H1 (cell line): Measurements from ENCODE around the gene ARHGEF7. TPM values are rescaled to one million over a fixed set of nuclear protein-coding genes. Genes with fewer than 3 reads are reported as not detected.

Experiments
- CTCF ChIA-PET: fragments of 300-600 bp; sonication (Branson Sonifier 250); formaldehyde crosslinking; loops from one replicate; lab custom pipeline; 2021; ENCODE audit not compliant: partially characterized antibody; lab: Charles Lee
- POLR2A ChIA-PET: fragments of 300-600 bp; sonication (Branson Sonifier 250); formaldehyde crosslinking; loops from one replicate; lab custom pipeline; 2021; ENCODE audit warnings: inconsistent platforms; ENCODE audit not compliant: partially characterized antibody; lab: Charles Lee
- DNase-seq, 2 experiments: peaks; one replicate each; pipeline versions ENCODE4 v3.0.0 to v3.0.0-alpha.2; 2010 to 2022; ENCODE audit warnings: low spot score in 2 of 2, low read depth in 1 of 2, mixed read lengths in 1 of 2
- FAIRE-seq: peaks from 2 replicates; lab custom pipeline; 2011; peaks lifted over from hg19 to GRCh38; lab: Jason Lieb, UNC
- H2AFZ ChIP-seq: 2 replicates; pipeline ENCODE4 v1.8.1; 2012; ENCODE audit warnings: low read length, inconsistent platforms
- H2AK5ac ChIP-seq: 2 replicates; pipeline ENCODE4 v1.6.1; 2013; ENCODE audit warnings: low read depth, low read length
- H2BK120ac ChIP-seq: replicated peaks from 2 replicates; pipeline ENCODE3; 2013; ENCODE audit warnings: low read depth, low read length, inconsistent platforms
- H2BK12ac ChIP-seq: 2 replicates; pipeline ENCODE4 v1.6.1; 2013; ENCODE audit warnings: low read depth, low read length
- H2BK15ac ChIP-seq: 2 replicates; pipeline ENCODE4 v1.6.1; 2013; ENCODE audit warnings: low read length
- H2BK20ac ChIP-seq: 2 replicates; pipeline ENCODE4 v1.6.1; 2013; ENCODE audit warnings: low read length
- H2BK5ac ChIP-seq: 2 replicates; pipeline ENCODE4 v1.6.1; 2013; ENCODE audit warnings: low read depth, low read length
- H3K14ac ChIP-seq: 2 replicates; pipeline ENCODE4 v1.6.1; 2013; ENCODE audit warnings: inconsistent platforms; ENCODE audit not compliant: insufficient read length
- H3K18ac ChIP-seq: 2 replicates; pipeline ENCODE4 v1.6.1; 2013; ENCODE audit warnings: low read length; ENCODE audit errors: extremely low read depth
- H3K23ac ChIP-seq: 2 replicates; pipeline ENCODE4 v1.6.1; 2013; ENCODE audit warnings: inconsistent platforms; ENCODE audit not compliant: insufficient read length
- H3K23me2 ChIP-seq: 2 replicates; pipeline ENCODE4 v1.6.1; 2013; ENCODE audit warnings: low read depth, low read length
- H3K27ac ChIP-seq: 2 replicates; pipeline ENCODE4 v1.6.1; 2011; ENCODE audit warnings: low read depth, low read length, inconsistent platforms
- H3K27me3 ChIP-seq, 4 experiments: replicated peaks in 1 of 4; 1 replicate in 1 of 4; 2 replicates in 3 of 4; pipeline versions ENCODE4 v1.6.1 to v1.8.1; 2011 to 2013; ENCODE audit warnings: low read length in 3 of 4, mild to moderate bottlenecking in 3 of 4, inconsistent platforms in 2 of 4, mixed read lengths in 2 of 4, moderate library complexity in 1 of 4; ENCODE audit not compliant: control insufficient read depth in 3 of 4, insufficient read depth in 3 of 4; ENCODE audit errors: extremely low read depth in 1 of 4
- H3K36me3 ChIP-seq, 4 experiments: 2 replicates each; pipeline versions ENCODE4 v1.6.1 to v1.8.1; 2011 to 2013; ENCODE audit warnings: mild to moderate bottlenecking in 4 of 4, low read length in 3 of 4, moderate library complexity in 2 of 4, control low read depth in 1 of 4, inconsistent platforms in 1 of 4; ENCODE audit not compliant: insufficient read depth in 4 of 4, control insufficient read depth in 2 of 4
- H3K4ac ChIP-seq: replicated peaks from 2 replicates; pipeline ENCODE3; 2013; ENCODE audit warnings: low read length, low read depth, mixed read lengths, inconsistent platforms; ENCODE audit not compliant: insufficient read length
- H3K4me1 ChIP-seq, 4 experiments: replicated peaks in 1 of 4; 1 replicate in 1 of 4; 2 replicates in 3 of 4; pipeline versions ENCODE4 v1.6.1 to v1.8.1; 2011 to 2013; ENCODE audit warnings: low read length in 3 of 4, inconsistent platforms in 2 of 4, mixed read lengths in 1 of 4; ENCODE audit not compliant: insufficient read depth in 4 of 4, control insufficient read depth in 3 of 4
- H3K4me2 ChIP-seq, 2 experiments: 2 replicates each; pipeline versions ENCODE4 v1.6.1 to v1.8.1; 2011 to 2013; ENCODE audit warnings: low read depth in 2 of 2, low read length in 2 of 2, control low read depth in 1 of 2, inconsistent platforms in 1 of 2, mild to moderate bottlenecking in 1 of 2; ENCODE audit not compliant: insufficient read depth in 1 of 2
- H3K4me3 ChIP-seq, 4 experiments: fragments of 200-600, 300-600 bp in 1 of 4; sonication (generic), shearing (Covaris generic), sonication (Bioruptor Twin) in 1 of 4; 2 replicates each; pipeline versions ENCODE4 v1.5.1 to v1.8.1; 2011 to 2016; ENCODE audit warnings: low read length in 4 of 4, low read depth in 3 of 4, control low read depth in 2 of 4, inconsistent platforms in 2 of 4, mild to moderate bottlenecking in 2 of 4, mixed read lengths in 1 of 4, moderate library complexity in 1 of 4; ENCODE audit not compliant: insufficient read depth in 2 of 4; ENCODE audit errors: extremely low read depth in 1 of 4
- H3K56ac ChIP-seq: replicated peaks from 2 replicates; pipeline ENCODE3; 2013; ENCODE audit warnings: low read depth, mild to moderate bottlenecking, mixed read lengths, low read length, inconsistent platforms; ENCODE audit not compliant: insufficient read length
- H3K79me1 ChIP-seq: 2 replicates; pipeline ENCODE4 v1.6.1; 2013; ENCODE audit warnings: low read depth, low read length, control low read depth
- H3K79me2 ChIP-seq, 2 experiments: 2 replicates each; pipeline versions ENCODE4 v1.6.1 to v1.8.1; 2012 to 2013; ENCODE audit warnings: low read length in 2 of 2, mild to moderate bottlenecking in 2 of 2, inconsistent platforms in 1 of 2; ENCODE audit not compliant: insufficient read depth in 2 of 2, control insufficient read depth in 1 of 2
- H3K9ac ChIP-seq, 4 experiments: replicated peaks in 1 of 4; 1 replicate in 1 of 4; 2 replicates in 3 of 4; pipeline versions ENCODE4 v1.6.1 to v1.8.1; 2011 to 2013; ENCODE audit warnings: low read depth in 3 of 4, low read length in 3 of 4, control low read depth in 2 of 4, mild to moderate bottlenecking in 2 of 4, moderate library complexity in 2 of 4, inconsistent platforms in 1 of 4; ENCODE audit errors: extremely low read depth in 1 of 4
- H3K9me3 ChIP-seq, 2 experiments: 2 replicates each; pipeline versions ENCODE4 v1.6.1 to v1.8.1; 2012 to 2013; ENCODE audit warnings: mild to moderate bottlenecking in 2 of 2, moderate library complexity in 2 of 2, control low read depth in 1 of 2, inconsistent platforms in 1 of 2, low read depth in 1 of 2, low read length in 1 of 2, mixed read lengths in 1 of 2; ENCODE audit not compliant: insufficient read depth in 2 of 2
- H4K20me1 ChIP-seq, 2 experiments: replicated peaks in 1 of 2; 2 replicates each; pipeline versions ENCODE3 to v1.8.1; 2011 to 2013; ENCODE audit warnings: inconsistent platforms in 2 of 2, low read length in 2 of 2, mild to moderate bottlenecking in 1 of 2; ENCODE audit not compliant: insufficient read depth in 2 of 2, control insufficient read depth in 1 of 2
- H4K5ac ChIP-seq: 2 replicates; pipeline ENCODE4 v1.6.1; 2013; ENCODE audit warnings: low read length, low read depth, mixed read lengths, inconsistent platforms; ENCODE audit not compliant: insufficient read length
- H4K8ac ChIP-seq: 2 replicates; pipeline ENCODE4 v1.8.0; 2013; ENCODE audit warnings: mild to moderate bottlenecking, moderate library complexity, low read length, inconsistent platforms; ENCODE audit not compliant: insufficient read depth; ENCODE audit errors: extremely low read depth
- H4K91ac ChIP-seq: replicated peaks from 2 replicates; pipeline ENCODE3; 2013; ENCODE audit warnings: low read length, mixed read lengths, inconsistent platforms; ENCODE audit not compliant: insufficient read length
- BACH1 ChIP-seq: IDR thresholded peaks from 2 replicates; pipeline ENCODE4 v1.6.1; 2012; ENCODE audit warnings: low read length, improper control_type of control experiment
- CBX5 ChIP-seq: fragments of 300-800, 300-1000 bp; sonication (generic); IDR thresholded peaks from 2 replicates; pipeline ENCODE4 v1.7.1; 2016; ENCODE audit warnings: antibody characterized with exemption, low read length, low read depth
- HDAC6 ChIP-seq: IDR thresholded peaks from one replicate; pipeline ENCODE4 v1.7.1; 2012; ENCODE audit warnings: low read depth, mild to moderate bottlenecking, inconsistent platforms, low read length, moderate library complexity
- KDM4A ChIP-seq: IDR thresholded peaks from one replicate; pipeline ENCODE4 v1.7.1; 2012; ENCODE audit warnings: low read depth, mild to moderate bottlenecking, moderate library complexity, low read length, inconsistent platforms; ENCODE audit not compliant: severe bottlenecking
- NRF1 ChIP-seq: IDR thresholded peaks from 2 replicates; pipeline ENCODE4 v1.6.1; 2011; ENCODE audit warnings: mild to moderate bottlenecking, low read depth, low read length, improper control_type of control experiment
- PHF8 ChIP-seq: fragments of 200-600 bp; sonication (generic); conservative IDR thresholded peaks from 2 replicates; pipeline ENCODE4 v1.7.1; 2012; ENCODE audit warnings: low read depth, mild to moderate bottlenecking, inconsistent platforms, low read length, moderate library complexity
- POLR2A ChIP-seq, 2 experiments: IDR thresholded peaks; 1 replicate in 1 of 2; 2 replicates in 1 of 2; pipeline ENCODE4 v1.6.1; 2011; ENCODE audit warnings: low read depth in 2 of 2, low read length in 2 of 2, mild to moderate bottlenecking in 2 of 2; ENCODE audit errors: control extremely low read depth in 1 of 2
- POU5F1 ChIP-seq: IDR thresholded peaks from 2 replicates; pipeline ENCODE4 v1.6.1; 2011; ENCODE audit warnings: low read depth, mild to moderate bottlenecking, low read length, moderate library complexity
- RFX5 ChIP-seq: IDR thresholded peaks from 2 replicates; pipeline ENCODE4 v1.6.1; 2011; ENCODE audit warnings: low read depth, low read length, improper control_type of control experiment, borderline replicate concordance
- SP1 ChIP-seq: IDR thresholded peaks from 2 replicates; pipeline ENCODE4 v1.6.1; 2011; ENCODE audit warnings: low read depth, low read length
- SP4 ChIP-seq: IDR thresholded peaks from 2 replicates; pipeline ENCODE4 v1.6.1; 2012; ENCODE audit warnings: low read length, inconsistent platforms
- TEAD4 ChIP-seq: IDR thresholded peaks from 2 replicates; pipeline ENCODE4 v1.6.1; 2012; ENCODE audit warnings: low read depth, low read length, inconsistent platforms, mixed read lengths
- WGBS, 2 experiments: shearing (Covaris generic) in 1 of 2; methylation state at CpG; one replicate each; pipeline versions ENCODE4 v1.1.6 to v1.1.7; 2013 to 2015; ENCODE audit warnings: low lambda C conversion rate in 2 of 2, mixed read lengths in 2 of 2, inconsistent platforms in 1 of 2, low coverage in 1 of 2, missing lambda C conversion rate in 1 of 2; ENCODE audit not compliant: insufficient replicate concordance in 2 of 2, insufficient coverage in 1 of 2, insufficient read length in 1 of 2; ENCODE audit errors: extremely low coverage in 1 of 2, missing lambda C conversion rate in 1 of 2; 5-methylcytosine and 5-hydroxymethylcytosine counted together
- polyA plus RNA-seq, 7 experiments: library from polyadenylated mRNA; depleted of rRNA in 3 of 7; stranded (reverse) in 5 of 7; unstranded in 2 of 7; fragments of >200 nt in 5 of 7; fragments of 200-250 nt in 2 of 7; gene quantifications; 1 replicate in 5 of 7; 2 replicates in 1 of 7; 4 replicates in 1 of 7; pipeline versions ENCODE4 v1.2.1 to v1.2.3, GENCODE V29; 2011 to 2013; ENCODE audit warnings: missing spikeins in 2 of 7, mixed read lengths in 2 of 7
- total RNA-seq: library from RNA; stranded (reverse); fragmentation: NEBNext Ultra II Directional; extraction: Animal tissue kit (Norgen Biotek cat#: 25700); gene quantifications from 2 replicates; pipeline ENCODE4 v1.2.1, GENCODE V29; 2021
- TF ChIP-seq, protein P1 (sequence below), 3 experiments: IDR thresholded peaks; 1 replicate in 2 of 3; 2 replicates in 1 of 3; pipeline versions ENCODE4 v1.5.1 to v1.6.1; 2011; ENCODE audit warnings: low read length in 3 of 3, mild to moderate bottlenecking in 3 of 3, inconsistent platforms in 2 of 3, low read depth in 1 of 3, moderate library complexity in 1 of 3; ENCODE audit not compliant: insufficient read depth in 1 of 3; ENCODE audit errors: control extremely low read depth in 1 of 3

ARHGEF7 gene
- total and polyA plus RNA-seq, 2 of the 8 experiments (the other 6 are each of a cell fraction or from before 2014, with no cell fraction given): 26.2 to 56.5 TPM

DNA sequence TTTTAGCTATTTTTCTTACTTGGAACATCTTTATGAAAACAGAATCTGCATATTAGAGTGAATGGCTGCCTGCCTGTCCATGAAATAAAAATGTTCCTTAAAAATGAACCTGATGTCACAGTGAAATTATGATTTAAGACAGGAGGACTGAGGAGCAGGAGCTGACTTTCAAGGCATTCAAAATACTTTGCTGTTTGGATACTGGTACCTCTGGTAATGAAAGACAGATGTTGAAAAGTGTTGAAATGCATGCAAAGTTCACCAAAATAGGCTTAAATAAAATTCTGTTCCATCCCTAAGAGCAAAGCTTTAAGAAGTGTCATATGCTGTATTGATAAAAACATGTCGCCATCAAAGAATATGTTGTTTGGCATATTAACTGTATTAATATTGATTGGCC lies 1.7 kb downstream of the ARHGEF7 start:
- ChIA-PET POLR2A (interaction anchor here (0.6 to 1.2 kb wide), 2 partner anchors 36 to 237 kb away, joined by 3 read pairs; no protein-coding TSS in a partner anchor), CTCF (interaction anchor here (1.0 to 1.4 kb wide), 3 partner anchors 46 to 99 kb away, joined by 3 to 5 read pairs (median 4); no protein-coding TSS in a partner anchor)
- H3K23me2 ChIP-seq: peaks cover 13% of the 10 kb centered on the region
- H4K91ac ChIP-seq: no peak overlapping the region
- FAIRE-seq (no peak), DNase-seq (no peak)
- no peak overlapping the region for H4K5ac ChIP-seq
- peaks cover 0 to 5% of the 10 kb centered on the region in 2 experiments for H4K20me1 ChIP-seq
- H4K8ac ChIP-seq: no peak overlapping the region
- H3K4ac ChIP-seq: no peak overlapping the region
- H2BK12ac ChIP-seq: no peak overlapping the region
- H2BK5ac ChIP-seq: no peak overlapping the region
- no peak overlapping the region for H2AFZ ChIP-seq
- no peaks in the 10 kb centered on the region for H3K9me3 ChIP-seq
- no peak overlapping the region for H2BK120ac ChIP-seq
- WGBS, 2 experiments: 75% methylated on average over 1 of the region's 1 CpG; no CpG with 5 or more reads in 1 of the 2 experiments
- peaks cover 0 to 3% (median 0%) of the 10 kb centered on the region in 4 experiments; a peak in 2 of 7 replicates for H3K4me1 ChIP-seq
- no peak overlapping the region for H3K27ac ChIP-seq
- no peak overlapping the region for H3K23ac ChIP-seq
- H3K4me2 ChIP-seq: no peak overlapping the region; a peak in 1 of 4 replicates
- H3K14ac ChIP-seq: no peak overlapping the region
- H3K79me1 ChIP-seq: no peaks in the 10 kb centered on the region
- no peak overlapping the region for H2BK20ac ChIP-seq
- no peaks in the 10 kb centered on the region for H3K36me3 ChIP-seq
- H3K27me3 ChIP-seq: peaks cover 7 to 41% (median 29%) of the 10 kb centered on the region in 4 experiments
- no peaks in the 10 kb centered on the region for H3K79me2 ChIP-seq
- no peak overlapping the region for H2BK15ac ChIP-seq
- H3K9ac ChIP-seq: no peak overlapping the region
- peak overlapping the region in 1 of 4 experiments; percentile 90; a peak in 2 of 8 replicates for H3K4me3 ChIP-seq
- no peak overlapping the region for H3K56ac ChIP-seq
- no peak overlapping the region for H3K18ac ChIP-seq
- H2AK5ac ChIP-seq: no peak overlapping the region
- TF ChIP-seq SP4: no peak
- no peak for TF ChIP-seq HDAC6
- no peak for TF ChIP-seq PHF8
- TF ChIP-seq POU5F1: no peak
- no peak for TF ChIP-seq SP1
- TF ChIP-seq BACH1: no peak
- TF ChIP-seq CBX5: no peak
- TF ChIP-seq KDM4A: no peak
- TF ChIP-seq NRF1: no peak
- TF ChIP-seq, protein P1, sequence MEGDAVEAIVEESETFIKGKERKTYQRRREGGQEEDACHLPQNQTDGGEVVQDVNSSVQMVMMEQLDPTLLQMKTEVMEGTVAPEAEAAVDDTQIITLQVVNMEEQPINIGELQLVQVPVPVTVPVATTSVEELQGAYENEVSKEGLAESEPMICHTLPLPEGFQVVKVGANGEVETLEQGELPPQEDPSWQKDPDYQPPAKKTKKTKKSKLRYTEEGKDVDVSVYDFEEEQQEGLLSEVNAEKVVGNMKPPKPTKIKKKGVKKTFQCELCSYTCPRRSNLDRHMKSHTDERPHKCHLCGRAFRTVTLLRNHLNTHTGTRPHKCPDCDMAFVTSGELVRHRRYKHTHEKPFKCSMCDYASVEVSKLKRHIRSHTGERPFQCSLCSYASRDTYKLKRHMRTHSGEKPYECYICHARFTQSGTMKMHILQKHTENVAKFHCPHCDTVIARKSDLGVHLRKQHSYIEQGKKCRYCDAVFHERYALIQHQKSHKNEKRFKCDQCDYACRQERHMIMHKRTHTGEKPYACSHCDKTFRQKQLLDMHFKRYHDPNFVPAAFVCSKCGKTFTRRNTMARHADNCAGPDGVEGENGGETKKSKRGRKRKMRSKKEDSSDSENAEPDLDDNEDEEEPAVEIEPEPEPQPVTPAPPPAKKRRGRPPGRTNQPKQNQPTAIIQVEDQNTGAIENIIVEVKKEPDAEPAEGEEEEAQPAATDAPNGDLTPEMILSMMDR (IDR thresholded peaks at IDR 0.05; ENCODE audit: control extremely low read depth in 1 of 3, insufficient read depth in 1 of 3, low read depth in 1 of 3, low read length in 3 of 3): no peak
- TF ChIP-seq TEAD4: no peak
- TF ChIP-seq RFX5: no peak
- TF ChIP-seq POLR2A (IDR thresholded peaks at IDR 0.05; ENCODE audit: control extremely low read depth in 1 of 2, low read depth in 2 of 2, low read length in 2 of 2): no peak
